ENCODE data around the gene KDM4B. TPM values are rescaled to one million over a fixed set of nuclear protein-coding genes. Genes with fewer than 3 reads are reported as not detected.

The KDM4B gene
- total and polyA plus RNA-seq, 9 of the 15 experiments (the other 6 are each of a cell fraction or from before 2014, with no cell fraction given), result 0.21 to 29.9 (median 7.3) TPM

DNA sequence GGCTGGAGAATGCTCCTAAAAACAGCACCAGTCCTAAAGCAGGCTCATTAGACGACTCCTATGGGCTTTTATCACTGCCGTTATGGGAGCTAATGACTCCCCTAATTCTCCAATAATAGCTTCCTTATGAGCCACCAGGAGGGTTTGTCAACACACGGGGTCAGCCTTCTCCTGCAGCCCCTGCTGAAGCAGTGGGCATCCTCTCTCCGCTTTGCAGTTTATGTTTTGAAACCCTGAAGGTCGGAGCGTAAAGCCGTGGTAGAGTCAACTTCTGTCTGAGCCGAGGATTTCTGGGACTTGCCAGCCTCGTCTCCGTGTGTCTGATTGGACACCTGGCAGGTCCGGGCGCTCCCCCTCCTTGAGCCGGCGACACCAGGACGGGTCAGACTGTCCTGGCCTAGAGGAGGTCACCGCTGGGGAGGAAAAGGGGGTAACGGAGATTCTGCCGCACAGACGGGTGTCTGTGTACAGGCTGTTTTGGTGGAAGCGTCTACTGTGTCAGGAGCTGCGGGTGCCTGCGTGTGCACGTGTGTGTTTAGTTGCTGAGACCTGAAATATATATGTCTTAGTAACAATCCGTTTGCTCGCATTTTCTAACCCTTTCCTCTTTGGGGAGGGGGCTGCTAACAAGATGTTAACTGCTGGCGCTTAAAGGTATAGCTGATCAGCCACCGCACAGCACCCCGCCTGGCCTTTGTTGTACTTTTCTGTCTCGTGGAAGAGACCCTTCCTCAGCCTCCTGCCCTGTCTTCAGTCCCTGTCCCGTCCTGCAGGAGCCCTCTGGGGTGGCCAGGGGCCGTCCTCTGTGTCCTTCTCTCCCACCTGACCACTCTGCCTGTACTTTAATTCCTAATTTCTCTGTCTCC, 1.9 kb downstream of the KDM4B start:
- CTCF ChIA-PET (ENCODE audit: low intra/inter-chr PET ratio), result no interaction called here
- peak in 1 of 2 experiments; percentile 29; a peak in 1 of 4 replicates for TF ChIP-seq SIN3A (IDR thresholded peaks at IDR 0.05; ENCODE audit: borderline replicate concordance in 2 of 2, control insufficient read depth in 1 of 2, low read depth in 2 of 2, low read length in 2 of 2)
- TF ChIP-seq IRF2 (CRISPR knock-in tag; IDR thresholded peaks at IDR 0.05), result no peak
- no peak for TF ChIP-seq ZNF586 (CRISPR knock-in tag; conservative IDR thresholded peaks at IDR 0.05)
- TF ChIP-seq, protein P1, sequence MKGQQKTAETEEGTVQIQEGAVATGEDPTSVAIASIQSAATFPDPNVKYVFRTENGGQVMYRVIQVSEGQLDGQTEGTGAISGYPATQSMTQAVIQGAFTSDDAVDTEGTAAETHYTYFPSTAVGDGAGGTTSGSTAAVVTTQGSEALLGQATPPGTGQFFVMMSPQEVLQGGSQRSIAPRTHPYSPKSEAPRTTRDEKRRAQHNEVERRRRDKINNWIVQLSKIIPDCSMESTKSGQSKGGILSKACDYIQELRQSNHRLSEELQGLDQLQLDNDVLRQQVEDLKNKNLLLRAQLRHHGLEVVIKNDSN (CRISPR knock-in tag; IDR thresholded peaks at IDR 0.05), result 0 out of 2 replicates have a peak, but pooled peaks have one; percentile 5
- 0 out of 4 replicates have a peak, but pooled peaks of 1 of the 2 experiments have one; percentile 22 for TF ChIP-seq HDAC1 (IDR thresholded peaks at IDR 0.05)
- TF ChIP-seq ZNF217 (CRISPR knock-in tag; IDR thresholded peaks at IDR 0.05), result no peak
- TF ChIP-seq, protein P2, sequence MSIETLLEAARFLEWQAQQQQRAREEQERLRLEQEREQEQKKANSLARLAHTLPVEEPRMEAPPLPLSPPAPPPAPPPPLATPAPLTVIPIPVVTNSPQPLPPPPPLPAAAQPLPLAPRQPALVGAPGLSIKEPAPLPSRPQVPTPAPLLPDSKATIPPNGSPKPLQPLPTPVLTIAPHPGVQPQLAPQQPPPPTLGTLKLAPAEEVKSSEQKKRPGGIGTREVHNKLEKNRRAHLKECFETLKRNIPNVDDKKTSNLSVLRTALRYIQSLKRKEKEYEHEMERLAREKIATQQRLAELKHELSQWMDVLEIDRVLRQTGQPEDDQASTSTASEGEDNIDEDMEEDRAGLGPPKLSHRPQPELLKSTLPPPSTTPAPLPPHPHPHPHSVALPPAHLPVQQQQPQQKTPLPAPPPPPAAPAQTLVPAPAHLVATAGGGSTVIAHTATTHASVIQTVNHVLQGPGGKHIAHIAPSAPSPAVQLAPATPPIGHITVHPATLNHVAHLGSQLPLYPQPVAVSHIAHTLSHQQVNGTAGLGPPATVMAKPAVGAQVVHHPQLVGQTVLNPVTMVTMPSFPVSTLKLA (conservative IDR thresholded peaks at IDR 0.05), result peak; percentile 37 to 38; a peak in 1 of 4 replicates
- TF ChIP-seq, protein P3, sequence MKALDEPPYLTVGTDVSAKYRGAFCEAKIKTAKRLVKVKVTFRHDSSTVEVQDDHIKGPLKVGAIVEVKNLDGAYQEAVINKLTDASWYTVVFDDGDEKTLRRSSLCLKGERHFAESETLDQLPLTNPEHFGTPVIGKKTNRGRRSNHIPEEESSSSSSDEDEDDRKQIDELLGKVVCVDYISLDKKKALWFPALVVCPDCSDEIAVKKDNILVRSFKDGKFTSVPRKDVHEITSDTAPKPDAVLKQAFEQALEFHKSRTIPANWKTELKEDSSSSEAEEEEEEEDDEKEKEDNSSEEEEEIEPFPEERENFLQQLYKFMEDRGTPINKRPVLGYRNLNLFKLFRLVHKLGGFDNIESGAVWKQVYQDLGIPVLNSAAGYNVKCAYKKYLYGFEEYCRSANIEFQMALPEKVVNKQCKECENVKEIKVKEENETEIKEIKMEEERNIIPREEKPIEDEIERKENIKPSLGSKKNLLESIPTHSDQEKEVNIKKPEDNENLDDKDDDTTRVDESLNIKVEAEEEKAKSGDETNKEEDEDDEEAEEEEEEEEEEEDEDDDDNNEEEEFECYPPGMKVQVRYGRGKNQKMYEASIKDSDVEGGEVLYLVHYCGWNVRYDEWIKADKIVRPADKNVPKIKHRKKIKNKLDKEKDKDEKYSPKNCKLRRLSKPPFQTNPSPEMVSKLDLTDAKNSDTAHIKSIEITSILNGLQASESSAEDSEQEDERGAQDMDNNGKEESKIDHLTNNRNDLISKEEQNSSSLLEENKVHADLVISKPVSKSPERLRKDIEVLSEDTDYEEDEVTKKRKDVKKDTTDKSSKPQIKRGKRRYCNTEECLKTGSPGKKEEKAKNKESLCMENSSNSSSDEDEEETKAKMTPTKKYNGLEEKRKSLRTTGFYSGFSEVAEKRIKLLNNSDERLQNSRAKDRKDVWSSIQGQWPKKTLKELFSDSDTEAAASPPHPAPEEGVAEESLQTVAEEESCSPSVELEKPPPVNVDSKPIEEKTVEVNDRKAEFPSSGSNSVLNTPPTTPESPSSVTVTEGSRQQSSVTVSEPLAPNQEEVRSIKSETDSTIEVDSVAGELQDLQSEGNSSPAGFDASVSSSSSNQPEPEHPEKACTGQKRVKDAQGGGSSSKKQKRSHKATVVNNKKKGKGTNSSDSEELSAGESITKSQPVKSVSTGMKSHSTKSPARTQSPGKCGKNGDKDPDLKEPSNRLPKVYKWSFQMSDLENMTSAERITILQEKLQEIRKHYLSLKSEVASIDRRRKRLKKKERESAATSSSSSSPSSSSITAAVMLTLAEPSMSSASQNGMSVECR (CRISPR knock-in tag; IDR thresholded peaks at IDR 0.05), result no peak
- no peak for TF ChIP-seq PHF8 (IDR thresholded peaks at IDR 0.05; ENCODE audit: borderline replicate concordance, low read length)
- TF ChIP-seq RBFOX2 (IDR thresholded peaks at IDR 0.05; ENCODE audit: low read depth, low read length), result 0 out of 2 replicates have a peak, but pooled peaks have one; percentile 6
- no peak for TF ChIP-seq NFE2L1 (tag; IDR thresholded peaks at IDR 0.05; ENCODE audit: borderline replicate concordance, low read depth)
- TF ChIP-seq SAP30 (IDR thresholded peaks at IDR 0.05; ENCODE audit: borderline replicate concordance, insufficient read depth, low read depth, low read length, poor library complexity, severe bottlenecking), result peak; percentile 61

More for the DNA sequence above, 1.9 kb downstream of the KDM4B start:
- H3K9ac ChIP-seq (ENCODE audit: insufficient read depth in 1 of 2, low read depth in 2 of 2, low read length in 2 of 2), result peak overlapping the region; percentile 56 to 96
- BruUV-seq (replicated peaks), result no TSS peak
- peak overlapping the region; percentile 89 for H3K4me2 ChIP-seq (ENCODE audit: insufficient read depth, low read length)
- H3K9me1 ChIP-seq (ENCODE audit: control insufficient read depth, insufficient read depth, low read length), result peaks cover 12% of the 10 kb centered on the region
- peaks cover 61% of the 10 kb centered on the region for H3K79me2 ChIP-seq (ENCODE audit: control insufficient read depth, insufficient read depth, low read length)
- H3K27ac ChIP-seq (ENCODE audit: extremely low read depth, low read depth, low read length), result peak overlapping the region; percentile 59
- WGBS (ENCODE audit: insufficient coverage, low coverage, missing lambda C conversion rate), result 2% methylated on average over 31 of the region's 31 CpGs
- no peaks in the 10 kb centered on the region; the same call in 2 of the 3 replicates for H3K36me3 ChIP-seq (ENCODE audit: control insufficient read depth, insufficient read depth, low read length)
- ATAC-seq, result peak; percentile 5
- peak; percentile 55 to 60 (median 58) for DNase-seq (ENCODE audit: extremely low read depth in 1 of 4, low spot score in 3 of 4)
- peak overlapping the region; percentile 61 for H3K4me3 ChIP-seq
- POLR2A ChIA-PET, result interaction anchor here (0.6 to 3.2 kb wide), 6 partner anchors 12 to 1191 kb away, joined by 3 to 10 read pairs (median 3); no protein-coding TSS in a partner anchor
- no peaks in the 10 kb centered on the region for H3K9me3 ChIP-seq (replicated peaks; ENCODE audit: control insufficient read depth, insufficient read depth, low read depth, low read length)
- in situ Hi-C loops (cut with MboI) (no loop called here), intact Hi-C loops (cut with micrococcal nuclease) (no loop called here)
- peak; percentile 69 for FAIRE-seq
- H4K20me1 ChIP-seq (replicated peaks; ENCODE audit: control insufficient read depth, insufficient read depth, low read length), result peaks cover 39% of the 10 kb centered on the region
- peaks cover 22 to 56% of the 10 kb centered on the region in 2 experiments; a peak in 4 of 5 replicates for H3K4me1 ChIP-seq (replicated peaks in 1 of 2; ENCODE audit: control insufficient read depth in 2 of 2, insufficient read depth in 2 of 2, low read length in 2 of 2)
- H3K27me3 ChIP-seq (ENCODE audit: control insufficient read depth in 2 of 2, insufficient read depth in 2 of 2, low read length in 2 of 2), result no peaks in the 10 kb centered on the region; a peak in 1 of 5 replicates
- H2AFZ ChIP-seq (ENCODE audit: low read depth, low read length), result peak overlapping the region; percentile 61; the same call in 1 of the 2 replicates
